ENCODE results near the gene FPR3. TPM values are rescaled to one million over a fixed set of nuclear protein-coding genes. Genes with fewer than 3 reads are reported as not detected.

FPR3 gene
- total and polyA plus RNA-seq, 9 of the 15 experiments (the other 6 are each of a cell fraction or from before 2014, with no cell fraction given): 0.08 to 0.51 (median 0.22) TPM; not detected in 1

DNA sequence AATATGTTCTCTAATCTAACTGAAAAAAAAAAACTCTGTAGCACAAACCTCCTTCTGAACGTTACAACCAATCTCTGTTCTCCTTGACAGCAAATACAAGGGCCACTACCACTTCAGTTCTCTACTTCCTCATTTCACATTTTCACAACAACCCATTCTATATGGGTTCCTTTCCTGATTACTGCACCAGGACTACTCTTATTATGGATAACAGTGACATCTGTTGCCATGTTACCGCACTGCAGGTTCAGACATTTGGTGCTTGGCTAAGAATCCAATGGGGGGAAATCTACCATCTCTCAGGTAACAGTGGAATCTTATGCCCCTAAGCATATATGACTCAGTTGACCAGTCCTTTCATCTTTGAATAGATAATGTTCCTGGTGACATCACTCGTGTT lies 11.6 kb upstream of the FPR3 start:
- H3K27ac ChIP-seq (ENCODE audit: extremely low read depth, low read depth, low read length): no peak overlapping the region
- CTCF ChIA-PET (ENCODE audit: low intra/inter-chr PET ratio): interaction anchor here (0.6 to 1.1 kb wide), 3 partner anchors 443 to 445 kb away, joined by 3 to 4 read pairs (median 3); no protein-coding TSS in a partner anchor
- H3K4me1 ChIP-seq (replicated peaks in 1 of 2; ENCODE audit: control insufficient read depth in 2 of 2, insufficient read depth in 2 of 2, low read length in 2 of 2): peaks cover 11 to 55% of the 10 kb centered on the region in 2 experiments
- H2AFZ ChIP-seq (ENCODE audit: low read depth, low read length): no peak overlapping the region
- H3K9me3 ChIP-seq (replicated peaks; ENCODE audit: control insufficient read depth, insufficient read depth, low read depth, low read length): no peaks in the 10 kb centered on the region
- intact Hi-C loops (cut with micrococcal nuclease) (loop anchor here (10.0 kb wide), 1 partner anchor 359 kb away; no protein-coding TSS in a partner anchor), in situ Hi-C loops (cut with MboI) (loop anchor here (10.0 kb wide), 1 partner anchor 359 kb away; no protein-coding TSS in a partner anchor)
- no peaks in the 10 kb centered on the region for H4K20me1 ChIP-seq (replicated peaks; ENCODE audit: control insufficient read depth, insufficient read depth, low read length)
- H3K9ac ChIP-seq (ENCODE audit: insufficient read depth in 1 of 2, low read depth in 2 of 2, low read length in 2 of 2): no peak overlapping the region
- no peaks in the 10 kb centered on the region for H3K36me3 ChIP-seq (ENCODE audit: control insufficient read depth, insufficient read depth, low read length)
- 15% methylated on average over 3 of the region's 3 CpGs for WGBS (ENCODE audit: insufficient coverage, low coverage, missing lambda C conversion rate)
- no TSS peak for BruUV-seq (replicated peaks)
- no peaks in the 10 kb centered on the region for H3K9me1 ChIP-seq (ENCODE audit: control insufficient read depth, insufficient read depth, low read length)
- H3K4me3 ChIP-seq: no peak overlapping the region
- H3K4me2 ChIP-seq (ENCODE audit: insufficient read depth, low read length): no peak overlapping the region
- POLR2A ChIA-PET: no interaction called here
- FAIRE-seq (no peak), DNase-seq (ENCODE audit: extremely low read depth in 1 of 4, low spot score in 3 of 4) (peak in 2 of 4 experiments; percentile 34 to 72), ATAC-seq (peak; percentile 86)
- no peaks in the 10 kb centered on the region for H3K79me2 ChIP-seq (ENCODE audit: control insufficient read depth, insufficient read depth, low read length)
- H3K27me3 ChIP-seq (ENCODE audit: control insufficient read depth in 2 of 2, insufficient read depth in 2 of 2, low read length in 2 of 2): no peaks in the 10 kb centered on the region
- peak in 1 of 2 experiments; percentile 40 for TF ChIP-seq AFF1 (IDR thresholded peaks at IDR 0.05; ENCODE audit: low read depth in 1 of 2, partially characterized antibody in 2 of 2)
- peak; percentile 22; the same call in 1 of the 2 replicates for TF ChIP-seq VEZF1 (CRISPR knock-in tag; IDR thresholded peaks at IDR 0.05)
- TF ChIP-seq CBX3 (IDR thresholded peaks at IDR 0.05; ENCODE audit: borderline replicate concordance in 1 of 2, low read length in 2 of 2): peak in 1 of 2 experiments; percentile 77; a peak in 1 of 3 replicates
- peak; percentile 77 for TF ChIP-seq SPI1 (IDR thresholded peaks at IDR 0.05; ENCODE audit: borderline replicate concordance, low read depth, low read length)
- peak; percentile 43; the same call in 1 of the 2 replicates for TF ChIP-seq ZNF175 (CRISPR knock-in tag; IDR thresholded peaks at IDR 0.05; ENCODE audit: low read depth)
- TF ChIP-seq GTF2F1 (IDR thresholded peaks at IDR 0.05; ENCODE audit: low read depth, low read length): no peak
- TF ChIP-seq, protein P1, sequence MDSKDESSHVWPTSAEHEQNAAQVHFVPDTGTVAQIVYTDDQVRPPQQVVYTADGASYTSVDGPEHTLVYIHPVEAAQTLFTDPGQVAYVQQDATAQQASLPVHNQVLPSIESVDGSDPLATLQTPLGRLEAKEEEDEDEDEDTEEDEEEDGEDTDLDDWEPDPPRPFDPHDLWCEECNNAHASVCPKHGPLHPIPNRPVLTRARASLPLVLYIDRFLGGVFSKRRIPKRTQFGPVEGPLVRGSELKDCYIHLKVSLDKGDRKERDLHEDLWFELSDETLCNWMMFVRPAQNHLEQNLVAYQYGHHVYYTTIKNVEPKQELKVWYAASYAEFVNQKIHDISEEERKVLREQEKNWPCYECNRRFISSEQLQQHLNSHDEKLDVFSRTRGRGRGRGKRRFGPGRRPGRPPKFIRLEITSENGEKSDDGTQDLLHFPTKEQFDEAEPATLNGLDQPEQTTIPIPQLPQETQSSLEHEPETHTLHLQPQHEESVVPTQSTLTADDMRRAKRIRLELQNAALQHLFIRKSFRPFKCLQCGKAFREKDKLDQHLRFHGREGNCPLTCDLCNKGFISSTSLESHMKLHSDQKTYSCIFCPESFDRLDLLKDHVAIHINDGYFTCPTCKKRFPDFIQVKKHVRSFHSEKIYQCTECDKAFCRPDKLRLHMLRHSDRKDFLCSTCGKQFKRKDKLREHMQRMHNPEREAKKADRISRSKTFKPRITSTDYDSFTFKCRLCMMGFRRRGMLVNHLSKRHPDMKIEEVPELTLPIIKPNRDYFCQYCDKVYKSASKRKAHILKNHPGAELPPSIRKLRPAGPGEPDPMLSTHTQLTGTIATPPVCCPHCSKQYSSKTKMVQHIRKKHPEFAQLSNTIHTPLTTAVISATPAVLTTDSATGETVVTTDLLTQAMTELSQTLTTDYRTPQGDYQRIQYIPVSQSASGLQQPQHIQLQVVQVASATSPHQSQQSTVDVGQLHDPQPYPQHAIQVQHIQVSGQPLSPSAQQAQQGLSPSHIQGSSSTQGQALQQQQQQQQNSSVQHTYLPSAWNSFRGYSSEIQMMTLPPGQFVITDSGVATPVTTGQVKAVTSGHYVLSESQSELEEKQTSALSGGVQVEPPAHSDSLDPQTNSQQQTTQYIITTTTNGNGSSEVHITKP (IDR thresholded peaks at IDR 0.05; ENCODE audit: partially characterized antibody): peak; percentile 44
